Nephron progenitor cell (in vitro differentiated cells): ENCODE measurements around the gene ERVV-1.
A peak's percentile ranks its signal among the peaks of the same experiment; 100 is the strongest.

Experiments
- DNase-seq: peaks from one replicate; pipeline ENCODE4 v3.0.0; 2021
- H3K27ac Mint-ChIP-seq: 2 replicates; pipeline ENCODE4 v1.8.0; 2021; ENCODE audit warnings: mild to moderate bottlenecking, moderate library complexity, mixed read lengths
- H3K27me3 Mint-ChIP-seq: 2 replicates; pipeline ENCODE4 v1.8.0; 2021; ENCODE audit warnings: mild to moderate bottlenecking, low read depth, mixed read lengths; ENCODE audit not compliant: poor library complexity
- H3K36me3 Mint-ChIP-seq: 2 replicates; pipeline ENCODE4 v1.8.0; 2021; ENCODE audit warnings: low read depth, mixed read lengths
- H3K4me1 Mint-ChIP-seq: 2 replicates; pipeline ENCODE4 v1.8.0; 2021; ENCODE audit warnings: mixed read lengths
- H3K4me3 Mint-ChIP-seq: 2 replicates; pipeline ENCODE4 v1.8.0; 2021; ENCODE audit warnings: mild to moderate bottlenecking, moderate library complexity, mixed read lengths
- H3K9me3 Mint-ChIP-seq: 2 replicates; pipeline ENCODE4 v1.8.0; 2021; ENCODE audit warnings: mild to moderate bottlenecking, moderate library complexity, mixed read lengths
- TF ChIP-seq, protein P1 (sequence below): fragments of 200-600 bp; sonication (generic); IDR thresholded peaks from 2 replicates; pipeline ENCODE4 v1.5.0; 2021; ENCODE audit warnings: antibody characterized with exemption

ERVV-1 gene

DNA sequence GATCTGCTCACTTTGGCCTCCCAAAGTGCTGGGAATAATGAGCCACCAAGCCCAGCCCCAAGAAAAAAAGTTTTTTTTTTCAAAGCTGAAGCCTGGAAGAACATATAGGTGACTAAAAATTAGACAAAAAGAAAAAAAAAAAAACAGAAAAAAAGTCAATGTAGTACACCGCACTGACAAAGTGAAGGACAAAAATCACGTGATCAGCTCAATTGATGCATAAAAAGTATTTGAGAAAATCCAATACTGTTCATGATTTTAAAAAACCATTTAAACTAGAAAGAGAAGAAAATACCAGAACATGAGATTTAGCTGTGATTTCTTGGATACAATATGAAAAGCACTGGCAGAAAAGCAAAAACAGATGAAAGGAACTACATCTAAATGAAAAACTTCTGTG lies 20.3 kb downstream of the ERVV-1 start:
- TF ChIP-seq, protein P1, sequence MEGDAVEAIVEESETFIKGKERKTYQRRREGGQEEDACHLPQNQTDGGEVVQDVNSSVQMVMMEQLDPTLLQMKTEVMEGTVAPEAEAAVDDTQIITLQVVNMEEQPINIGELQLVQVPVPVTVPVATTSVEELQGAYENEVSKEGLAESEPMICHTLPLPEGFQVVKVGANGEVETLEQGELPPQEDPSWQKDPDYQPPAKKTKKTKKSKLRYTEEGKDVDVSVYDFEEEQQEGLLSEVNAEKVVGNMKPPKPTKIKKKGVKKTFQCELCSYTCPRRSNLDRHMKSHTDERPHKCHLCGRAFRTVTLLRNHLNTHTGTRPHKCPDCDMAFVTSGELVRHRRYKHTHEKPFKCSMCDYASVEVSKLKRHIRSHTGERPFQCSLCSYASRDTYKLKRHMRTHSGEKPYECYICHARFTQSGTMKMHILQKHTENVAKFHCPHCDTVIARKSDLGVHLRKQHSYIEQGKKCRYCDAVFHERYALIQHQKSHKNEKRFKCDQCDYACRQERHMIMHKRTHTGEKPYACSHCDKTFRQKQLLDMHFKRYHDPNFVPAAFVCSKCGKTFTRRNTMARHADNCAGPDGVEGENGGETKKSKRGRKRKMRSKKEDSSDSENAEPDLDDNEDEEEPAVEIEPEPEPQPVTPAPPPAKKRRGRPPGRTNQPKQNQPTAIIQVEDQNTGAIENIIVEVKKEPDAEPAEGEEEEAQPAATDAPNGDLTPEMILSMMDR = no peak
- Mint-ChIP-seq H3K4me1 (peaks cover 12% of the 10 kb centered on the region), H3K36me3 (peaks cover 38% of the 10 kb centered on the region), H3K27me3 (peaks cover 11% of the 10 kb centered on the region), H3K4me3 (no peak overlapping the region), H3K27ac (no peak overlapping the region), H3K9me3 (peaks cover 42% of the 10 kb centered on the region)
- DNase-seq = no peak

DNA sequence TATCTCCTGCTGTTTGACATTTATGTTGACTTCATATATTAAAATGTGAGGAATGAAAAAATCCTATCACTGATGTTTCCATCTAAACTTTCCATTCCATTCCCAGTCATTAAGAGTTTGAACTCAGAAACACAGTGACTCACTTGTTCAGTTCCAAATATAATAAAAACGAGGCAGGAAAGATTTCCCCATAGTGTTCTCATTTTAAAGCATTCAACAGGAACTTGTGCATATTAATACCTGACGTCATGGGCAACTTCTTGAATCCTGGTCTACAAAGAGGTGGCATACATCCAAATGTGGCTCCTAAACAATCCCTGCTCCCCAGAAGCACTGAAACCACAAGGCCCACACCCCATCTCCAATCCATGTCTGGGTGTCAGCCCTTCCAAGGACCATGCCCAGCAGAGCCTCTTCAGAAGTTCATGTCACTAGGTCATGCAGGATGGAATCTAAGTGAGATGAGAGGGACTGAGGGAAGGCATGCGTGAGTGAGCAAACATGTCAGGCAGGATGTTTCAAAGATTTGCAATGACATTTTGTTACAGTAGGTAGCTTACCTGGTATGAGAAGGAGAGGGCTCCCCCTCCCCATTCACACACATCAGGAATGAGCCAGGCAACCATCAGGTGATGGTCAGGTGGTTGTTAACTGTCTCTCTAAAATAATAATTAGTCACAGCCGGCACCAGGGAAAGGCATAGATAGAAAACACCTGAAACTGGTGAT lies 21.4 kb downstream of the ERVV-1 start:
- TF ChIP-seq, protein P1 = no peak
- DNase-seq = no peak
- H3K27me3 Mint-ChIP-seq = peaks cover 15% of the 10 kb centered on the region
- H3K4me1 Mint-ChIP-seq = peaks cover 12% of the 10 kb centered on the region
- H3K27ac Mint-ChIP-seq = no peak overlapping the region
- peaks cover 38% of the 10 kb centered on the region for H3K36me3 Mint-ChIP-seq
- H3K4me3 Mint-ChIP-seq = no peak overlapping the region
- H3K9me3 Mint-ChIP-seq = peaks cover 43% of the 10 kb centered on the region

DNA sequence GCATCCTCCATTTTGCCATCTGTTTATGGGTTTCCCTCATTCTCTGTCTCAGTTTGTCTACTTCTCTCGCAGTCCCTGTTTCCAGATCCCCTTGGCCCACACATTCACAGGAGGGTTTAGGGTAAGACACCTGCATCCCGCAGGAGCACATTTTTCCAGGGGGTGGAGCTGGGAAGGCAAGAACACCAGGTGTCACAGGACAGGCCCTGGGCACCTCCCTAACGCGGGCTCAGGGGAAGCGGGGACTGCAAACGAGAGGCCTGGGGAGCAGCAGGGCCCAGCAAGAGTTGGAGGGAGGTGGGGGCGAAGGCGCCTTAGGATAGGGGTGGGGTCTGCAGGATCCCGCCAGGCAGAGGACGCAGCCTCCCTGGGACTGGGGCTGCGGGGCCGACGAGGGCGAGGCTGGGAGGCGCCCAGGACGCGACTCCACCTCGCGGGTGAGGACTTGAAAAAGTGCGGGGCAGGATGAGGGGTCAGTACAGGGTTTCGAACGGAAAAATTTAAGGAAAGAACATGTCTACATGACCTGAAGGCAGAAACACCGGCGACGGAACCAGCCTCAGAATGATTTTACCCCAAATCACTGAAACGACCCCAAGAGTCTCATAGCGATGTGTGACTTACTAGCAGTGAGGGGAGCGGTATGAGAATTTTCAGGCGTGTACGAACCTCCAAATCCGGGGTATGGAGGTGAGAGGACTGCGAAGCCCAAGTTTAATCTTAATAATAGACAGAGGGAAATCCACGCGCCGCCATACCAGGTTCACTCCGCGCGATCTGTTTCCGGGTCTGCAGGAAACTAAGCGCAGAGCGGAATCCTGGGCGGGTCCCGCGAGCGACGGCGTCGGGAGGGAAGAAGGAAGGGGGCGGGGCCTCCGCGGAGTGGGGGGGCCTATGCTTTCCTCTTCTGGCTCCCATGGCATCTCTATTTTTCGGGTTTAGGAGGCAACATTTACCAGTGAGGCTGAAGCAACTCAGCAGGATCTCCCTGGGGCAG lies 23.7 kb downstream of the ERVV-1 start:
- peak; percentile 71 for DNase-seq
- TF ChIP-seq, protein P1 = no peak
- Mint-ChIP-seq H3K9me3 (peaks cover 41% of the 10 kb centered on the region), H3K27me3 (peaks cover 17% of the 10 kb centered on the region), H3K27ac (no peak overlapping the region), H3K4me1 (peaks cover 12% of the 10 kb centered on the region), H3K36me3 (peaks cover 33% of the 10 kb centered on the region), H3K4me3 (peak overlapping the region; percentile 89)

DNA sequence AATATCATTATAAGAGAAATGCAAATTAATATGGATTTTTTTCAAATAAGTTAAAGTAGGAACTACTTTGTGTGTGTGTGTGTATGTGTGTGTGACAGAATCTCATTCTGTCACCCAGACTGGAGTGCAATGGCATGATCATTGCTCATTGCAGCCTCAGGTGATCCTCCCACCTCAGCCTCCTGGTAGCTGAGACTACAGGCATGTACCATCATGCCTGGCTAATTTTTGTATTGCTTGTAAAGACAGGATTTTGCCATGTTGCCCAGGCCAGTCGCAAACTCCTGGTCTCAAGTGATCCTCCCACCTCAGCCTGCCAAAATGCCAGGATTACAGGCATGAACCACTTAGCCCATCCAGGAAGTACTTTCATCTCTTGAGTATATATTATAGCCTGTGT lies 27.6 kb downstream of the ERVV-1 start:
- H3K27ac Mint-ChIP-seq = no peak overlapping the region
- H3K27me3 Mint-ChIP-seq = peaks cover 17% of the 10 kb centered on the region
- peaks cover 8% of the 10 kb centered on the region for H3K36me3 Mint-ChIP-seq
- peaks cover 44% of the 10 kb centered on the region for H3K9me3 Mint-ChIP-seq
- no peak overlapping the region for H3K4me3 Mint-ChIP-seq
- peaks cover 15% of the 10 kb centered on the region for H3K4me1 Mint-ChIP-seq
- no peak for DNase-seq
- TF ChIP-seq, protein P1 = no peak

DNA sequence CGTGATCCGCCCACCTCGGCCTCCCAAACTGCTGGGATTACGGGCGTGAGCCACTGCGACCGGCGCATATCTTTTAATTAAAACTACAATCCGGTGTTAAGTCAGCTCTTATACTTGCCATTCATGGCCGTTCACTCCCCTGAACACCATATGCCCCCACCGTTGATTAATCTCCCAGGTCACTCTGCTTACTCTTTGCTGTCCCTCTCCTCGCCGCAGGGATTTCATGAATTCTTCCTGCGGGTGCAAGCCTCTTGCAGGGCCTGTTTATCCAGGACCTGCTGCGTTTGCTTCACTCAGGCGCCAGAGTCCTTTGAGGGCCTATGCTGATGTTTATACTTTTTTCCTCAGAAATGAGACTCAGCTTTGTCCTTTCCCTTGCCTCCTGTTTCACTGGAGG lies 31.8 kb downstream of the ERVV-1 start:
- no peak for DNase-seq
- Mint-ChIP-seq H3K27me3 (peaks cover 6% of the 10 kb centered on the region), H3K27ac (no peak overlapping the region), H3K36me3 (no peaks in the 10 kb centered on the region), H3K4me1 (peaks cover 6% of the 10 kb centered on the region), H3K4me3 (no peak overlapping the region), H3K9me3 (peaks cover 45% of the 10 kb centered on the region)
- TF ChIP-seq, protein P1 = no peak
